GM19099 (cell line): ENCODE data around the gene SYT1.

ENCODE experiments used
- POLR2A ChIP-seq: IDR thresholded peaks from 3 replicates; pipeline ENCODE4 v1.6.1; 2011; ENCODE audit warnings: low read depth; ENCODE audit not compliant: insufficient read length; ENCODE audit errors: extremely low read depth

Gene SYT1

GRCh38 chr12:79375050-79375449, 510.5 kb downstream of the SYT1 start:
- no peak for TF ChIP-seq POLR2A

DNA sequence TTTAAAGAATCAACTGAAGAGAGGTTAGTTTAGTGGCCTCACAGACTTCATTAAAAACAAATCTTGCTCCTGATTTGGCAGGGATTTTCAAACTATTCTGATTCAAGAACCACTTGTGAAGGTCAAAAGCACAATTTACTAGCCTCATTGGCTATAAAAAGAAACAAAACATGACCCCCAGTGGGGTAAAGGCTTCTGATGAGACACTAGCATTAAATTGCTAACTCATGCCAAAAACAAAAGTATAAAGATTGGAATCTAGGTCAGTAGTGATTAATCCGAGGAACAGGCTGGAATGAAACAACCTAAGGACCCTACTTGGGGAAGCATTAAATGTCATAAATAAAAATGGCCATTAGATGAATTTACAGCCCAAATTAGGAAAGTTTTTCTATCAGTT, 513.9 kb downstream of the SYT1 start:
- TF ChIP-seq POLR2A = no peak

DNA sequence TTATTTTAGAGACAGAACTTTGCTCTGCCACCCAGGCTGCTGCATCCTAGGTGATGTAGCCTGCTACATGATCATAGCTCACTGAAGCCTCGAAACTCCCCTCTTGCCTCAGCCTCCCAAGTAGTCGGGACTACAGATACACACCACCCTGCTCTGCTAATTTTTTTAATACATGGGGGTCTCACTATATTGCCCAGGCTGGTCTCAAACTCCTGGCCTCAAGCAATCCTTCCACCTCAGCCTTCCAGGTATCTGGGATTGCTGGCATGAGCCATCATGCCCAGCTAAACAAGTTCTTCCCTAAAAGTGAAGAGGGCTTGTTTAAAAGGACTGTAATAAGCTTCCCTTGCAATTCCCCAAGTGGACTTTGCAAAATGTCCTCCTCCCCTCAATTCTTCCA, 515.8 kb downstream of the SYT1 start:
- TF ChIP-seq POLR2A = no peak

GRCh38 chr12:79381248-79382208, 517.0 kb downstream of the SYT1 start:
- no peak for TF ChIP-seq POLR2A

DNA sequence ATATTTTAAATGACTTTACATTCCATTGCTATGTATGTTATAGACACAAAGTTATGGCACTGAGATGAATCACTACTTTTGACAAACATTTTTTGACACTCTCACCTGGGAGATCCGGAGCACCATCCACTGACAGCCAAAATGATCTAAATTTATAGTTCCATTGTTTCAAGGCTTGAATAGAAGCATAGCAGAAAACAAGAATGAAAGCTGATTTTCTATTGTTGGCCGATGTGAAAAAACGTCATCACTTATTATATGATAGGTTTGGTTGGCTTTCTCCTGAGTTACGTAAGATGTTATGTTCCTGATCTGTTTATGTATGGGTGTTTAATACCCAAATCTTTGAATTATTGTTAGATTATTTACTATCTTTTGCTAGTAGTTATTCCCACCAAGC, 520.0 kb downstream of the SYT1 start:
- TF ChIP-seq POLR2A = no peak

DNA sequence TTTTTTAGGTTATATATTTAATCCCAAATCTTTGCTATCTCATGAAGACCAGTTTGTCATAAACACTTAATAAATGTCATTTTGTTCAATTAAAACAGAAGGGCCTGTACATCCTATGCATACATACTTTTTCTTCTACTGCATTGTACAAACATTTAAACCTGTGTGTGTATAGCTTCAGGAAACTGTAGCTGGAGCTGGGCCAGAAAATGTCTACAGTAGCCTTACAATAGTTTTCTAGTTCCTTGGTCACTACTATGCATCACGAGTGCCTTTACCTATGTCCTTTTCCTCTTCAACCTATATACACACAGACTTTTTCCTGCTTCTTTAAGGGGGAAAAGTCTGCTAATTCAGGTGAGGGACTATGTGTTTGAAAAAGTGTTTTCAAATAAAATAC, 523.4 kb downstream of the SYT1 start:
- TF ChIP-seq POLR2A = no peak

DNA sequence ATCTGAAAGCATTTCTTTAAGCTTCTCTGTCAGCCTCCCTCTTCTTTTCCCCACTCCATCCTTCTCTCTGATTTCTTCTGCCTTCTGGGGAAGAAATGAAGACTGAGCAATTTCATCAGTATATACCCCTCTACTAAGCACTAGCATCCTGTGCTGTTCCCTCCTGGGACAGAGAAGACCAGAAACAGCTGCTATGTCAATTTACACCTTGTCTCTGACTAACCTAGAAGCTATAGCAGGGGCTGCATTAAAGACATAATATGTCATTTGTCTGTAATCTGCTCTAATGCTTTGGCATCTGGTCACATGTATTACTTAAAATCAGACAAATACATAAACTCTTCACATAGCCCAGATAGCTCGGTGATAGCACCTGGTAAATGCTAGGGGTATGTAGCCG, 529.3 kb downstream of the SYT1 start:
- no peak for TF ChIP-seq POLR2A

DNA sequence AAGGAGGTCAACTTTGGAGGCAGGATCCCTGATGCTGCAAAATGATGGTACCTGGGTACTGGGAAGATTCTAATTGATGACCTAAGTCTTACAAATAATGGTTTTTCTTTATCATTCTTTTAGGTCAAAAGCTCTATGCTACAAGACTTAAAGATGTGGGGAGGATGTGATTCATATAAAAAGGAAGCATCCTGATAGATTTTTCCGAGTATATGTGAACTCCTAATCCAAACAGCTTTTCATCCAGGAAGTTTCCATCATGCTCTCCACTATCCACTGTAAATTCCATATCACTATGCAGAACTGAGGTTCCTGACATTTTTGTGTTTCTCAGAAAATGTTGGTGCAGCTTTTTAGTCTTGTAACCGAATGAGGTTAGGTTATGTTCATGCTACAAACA, 533.0 kb downstream of the SYT1 start:
- TF ChIP-seq POLR2A = no peak

- TF ChIP-seq POLR2A = no peak
These were observed 535.9 kb downstream of the SYT1 start for GRCh38 chr12:79400481-79400880.

- TF ChIP-seq POLR2A = no peak
These were observed 538.0 kb downstream of the SYT1 start for GRCh38 chr12:79402606-79403005.

DNA sequence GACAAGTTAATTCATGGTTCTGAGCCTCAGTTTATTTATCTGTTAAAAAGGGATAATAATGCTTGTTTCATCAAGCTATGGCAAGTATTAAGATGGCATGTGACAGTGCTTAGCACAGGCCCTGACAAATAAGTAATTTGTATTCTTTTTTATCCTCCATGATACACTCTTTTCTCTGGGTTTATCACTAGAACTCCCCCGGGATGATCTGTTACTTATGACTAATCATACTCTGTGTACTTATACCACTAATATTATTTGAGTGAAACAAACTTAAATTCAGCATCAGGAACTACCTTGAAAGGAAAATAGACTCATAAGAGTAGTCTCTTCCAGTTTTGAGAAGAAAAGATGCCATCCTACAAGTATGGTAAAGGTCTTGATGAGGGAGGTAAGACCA, 542.4 kb downstream of the SYT1 start:
- TF ChIP-seq POLR2A = no peak

- no peak for TF ChIP-seq POLR2A
These were observed 543.4 kb downstream of the SYT1 start for GRCh38 chr12:79407671-79408622.

- TF ChIP-seq POLR2A = no peak
These were observed 544.1 kb downstream of the SYT1 start for GRCh38 chr12:79408689-79409088.

DNA sequence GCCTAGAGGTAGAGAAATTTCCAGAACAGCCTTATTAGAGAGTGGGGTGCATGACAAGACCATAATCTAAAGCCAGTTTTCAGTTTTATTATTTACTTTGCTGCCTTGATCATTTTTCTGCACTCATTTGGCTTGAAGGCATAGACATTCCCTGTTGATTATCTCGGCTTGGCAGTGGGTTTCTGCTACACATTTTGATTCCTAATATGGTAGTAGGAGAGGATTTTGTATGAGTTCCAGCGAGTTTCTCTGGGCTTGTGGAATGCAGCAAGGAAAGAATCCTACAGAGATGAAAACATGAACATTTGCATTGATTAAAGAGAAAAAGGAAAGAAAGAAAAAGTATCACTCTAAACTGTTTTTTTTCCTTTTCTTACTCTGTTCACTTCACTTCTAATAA, 545.0 kb downstream of the SYT1 start:
- no peak for TF ChIP-seq POLR2A

DNA sequence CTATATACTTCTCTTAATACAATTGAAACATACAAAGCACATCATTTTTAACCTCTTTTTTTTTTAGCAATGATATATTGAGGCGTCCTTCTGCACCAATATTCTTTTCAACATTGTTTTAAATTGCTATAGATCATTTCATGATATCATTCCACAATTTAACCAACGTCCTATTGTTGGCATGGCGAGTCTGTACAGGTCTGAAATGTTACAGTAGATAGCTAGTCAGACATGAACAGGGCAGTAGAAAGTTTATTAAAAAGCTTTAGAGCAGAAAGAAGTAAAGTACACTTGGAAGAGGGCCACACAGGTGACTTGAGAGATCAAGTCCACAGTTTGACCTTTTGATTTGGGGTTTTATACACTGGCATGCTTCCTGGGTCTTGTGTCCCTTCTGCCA, 547.2 kb downstream of the SYT1 start:
- no peak for TF ChIP-seq POLR2A
